GM18868 (cell line): ENCODE results near the gene THSD4.
"Not testable (repeated sequence)": the region's sequence is repeated elsewhere in the genome, so short reads cannot be mapped to it uniquely, and the experiment has no call there.

Experiments
- ATAC-seq: cut with Tn5 transposase; IDR thresholded peaks from one replicate; pipeline ENCODE4 v1.9.1; 2021; ENCODE audit warnings: mild to moderate bottlenecking, moderate library complexity; ENCODE audit not compliant: unreplicated experiment

THSD4 gene

GRCh38 chr15:71186267-71186666, 71.0 kb downstream of the THSD4 start:
- no peak for ATAC-seq

GRCh38 chr15:71187078-71187477, 71.8 kb downstream of the THSD4 start:
- ATAC-seq, result no peak

- no peak for ATAC-seq
Measured at GRCh38 chr15:71187526-71187925, 72.3 kb downstream of the THSD4 start.

GRCh38 chr15:71189718-71190117, 74.4 kb downstream of the THSD4 start:
- no peak for ATAC-seq

- no peak for ATAC-seq
Measured at GRCh38 chr15:71191296-71191695, 76.0 kb downstream of the THSD4 start.

- no peak for ATAC-seq
Measured at GRCh38 chr15:71192816-71193215, 77.5 kb downstream of the THSD4 start.

GRCh38 chr15:71194286-71194685, 79.0 kb downstream of the THSD4 start:
- ATAC-seq, result no peak

GRCh38 chr15:71195242-71195641, 80.0 kb downstream of the THSD4 start:
- no peak for ATAC-seq

- no peak for ATAC-seq
Measured at GRCh38 chr15:71197620-71198019, 82.3 kb downstream of the THSD4 start.

GRCh38 chr15:71198846-71199245, 83.6 kb downstream of the THSD4 start:
- ATAC-seq, result no peak

GRCh38 chr15:71199384-71200351, 84.4 kb downstream of the THSD4 start:
- no peak for ATAC-seq

GRCh38 chr15:71201477-71201876, 86.2 kb downstream of the THSD4 start:
- ATAC-seq, result no peak

- ATAC-seq, result no peak
Measured at GRCh38 chr15:71202712-71203111, 87.4 kb downstream of the THSD4 start.

GRCh38 chr15:71203586-71204474, 88.6 kb downstream of the THSD4 start:
- ATAC-seq, result no peak

- ATAC-seq, result no peak
Measured at GRCh38 chr15:71207141-71207540, 91.9 kb downstream of the THSD4 start.

- no peak for ATAC-seq
Measured at GRCh38 chr15:71212146-71212545, 96.9 kb downstream of the THSD4 start.

GRCh38 chr15:71213943-71214342, 98.7 kb downstream of the THSD4 start:
- ATAC-seq, result not testable (repeated sequence)

GRCh38 chr15:71215126-71215894, 100.0 kb downstream of the THSD4 start:
- no peak for ATAC-seq

GRCh38 chr15:71218272-71218805, 103.1 kb downstream of the THSD4 start:
- ATAC-seq, result no peak

- ATAC-seq, result no peak
Measured at GRCh38 chr15:71219101-71219500, 103.8 kb downstream of the THSD4 start.

GRCh38 chr15:71219645-71220044, 104.4 kb downstream of the THSD4 start:
- no peak for ATAC-seq
